T-cell (primary cell): ENCODE data around the gene KRTAP5-3. TPM values are rescaled to one million over a fixed set of nuclear protein-coding genes. Genes with fewer than 3 reads are reported as not detected.

Experiments
- ATAC-seq, 4 experiments: fragments of 200-7000 bp in 3 of 4; fragments of 150-1000 bp in 1 of 4; cut with Tn5 transposase; replicated peaks in 1 of 4; 1 replicate in 3 of 4; 2 replicates in 1 of 4; pipeline ENCODE4 v1.10.0; 2021; ENCODE audit warnings: moderate library complexity in 3 of 4, mild to moderate bottlenecking in 2 of 4, moderate number of reproducible peaks in 1 of 4
- CTCF ChIA-PET, 2 donors: fragments of 300-600 bp; sonication (Branson Sonifier 250); formaldehyde crosslinking; loops; one replicate each; lab custom pipeline; 2022; ENCODE audit warnings: antibody characterized with exemption in 2 of 2; lab: Charles Lee
- POLR2A ChIA-PET, 2 donors: fragments of 300-600 bp; sonication (Branson Sonifier 250); formaldehyde crosslinking; loops; one replicate each; lab custom pipeline; 2022; ENCODE audit warnings: antibody characterized with exemption in 2 of 2; lab: Charles Lee
- DNase-seq, 35 experiments: peaks; one replicate each; pipeline versions ENCODE4 v3.0.0 to v3.0.0-alpha.2; 2013 to 2023
- H3K27ac ChIP-seq: one replicate; pipeline ENCODE4 v1.5.1; 2013; ENCODE audit warnings: low read length
- H3K27me3 ChIP-seq, 2 experiments: replicated peaks in 1 of 2; 1 replicate in 1 of 2; 2 replicates in 1 of 2; pipeline versions ENCODE4 v1.6.1 to v1.7.0; 2013; ENCODE audit warnings: low read length in 1 of 2, mixed read lengths in 1 of 2; ENCODE audit not compliant: control insufficient read depth in 2 of 2, insufficient read depth in 2 of 2; ENCODE audit errors: extremely low read depth in 1 of 2
- H3K36me3 ChIP-seq, 2 donors: 1 replicate in 1 of 2; 2 replicates in 1 of 2; pipeline versions ENCODE4 v1.6.1 to v1.7.0; 2013; ENCODE audit warnings: low read length in 1 of 2; ENCODE audit not compliant: control insufficient read depth in 2 of 2, insufficient read depth in 1 of 2; ENCODE audit errors: extremely low read depth in 1 of 2
- H3K4me1 ChIP-seq, 2 experiments: 1 replicate in 1 of 2; 2 replicates in 1 of 2; pipeline versions ENCODE4 v1.6.1 to v1.7.0; 2013; ENCODE audit warnings: low read length in 2 of 2, mixed read lengths in 1 of 2; ENCODE audit not compliant: insufficient read depth in 2 of 2, control insufficient read depth in 1 of 2; ENCODE audit errors: extremely low read depth in 1 of 2
- H3K4me3 ChIP-seq, 2 donors: 1 replicate in 1 of 2; 2 replicates in 1 of 2; pipeline versions ENCODE4 v1.5.1 to v1.7.0; 2013; ENCODE audit warnings: mild to moderate bottlenecking in 2 of 2, low read length in 1 of 2, moderate library complexity in 1 of 2; ENCODE audit not compliant: control insufficient read depth in 1 of 2; ENCODE audit errors: extremely low read depth in 1 of 2
- H3K9me3 ChIP-seq: 2 replicates; pipeline ENCODE4 v1.7.0; 2013
- H3K27ac Mint-ChIP-seq, 2 donors: one replicate each; pipeline ENCODE4 v1.8.0; 2020 to 2021; ENCODE audit warnings: mild to moderate bottlenecking in 2 of 2, mixed read lengths in 2 of 2
- H3K27me3 Mint-ChIP-seq, 2 donors: one replicate each; pipeline ENCODE4 v1.8.0; 2021 to 2022; ENCODE audit warnings: mixed read lengths in 2 of 2
- H3K36me3 Mint-ChIP-seq: one replicate; pipeline ENCODE4 v1.8.0; 2021; ENCODE audit warnings: mixed read lengths
- H3K4me1 Mint-ChIP-seq, 3 donors: one replicate each; pipeline ENCODE4 v1.8.0; 2020 to 2022; ENCODE audit warnings: mixed read lengths in 3 of 3, mild to moderate bottlenecking in 1 of 3
- H3K4me3 Mint-ChIP-seq, 3 donors: one replicate each; pipeline ENCODE4 v1.8.0; 2020 to 2022; ENCODE audit warnings: mild to moderate bottlenecking in 3 of 3, mixed read lengths in 3 of 3, moderate library complexity in 3 of 3
- H3K9me3 Mint-ChIP-seq, 3 donors: one replicate each; pipeline ENCODE4 v1.8.0; 2020 to 2022; ENCODE audit warnings: mixed read lengths in 3 of 3
- WGBS: methylation state at CpG from one replicate; pipeline ENCODE4 v1.1.5; 2013; ENCODE audit warnings: missing lambda C conversion rate; ENCODE audit not compliant: insufficient coverage; 5-methylcytosine and 5-hydroxymethylcytosine counted together
- total RNA-seq, 35 experiments: library from RNA in 6 of 35; stranded (reverse) in 6 of 35; fragments of 120-200 nt in 1 of 35; gene quantifications; one replicate each; pipeline versions ENCODE4 v1.2.1 to v1.2.4 and lab custom pipeline; 2013 to 2026

Gene KRTAP5-3
- total RNA-seq, 5 donors from 2014 or later (not counting 1 experiment from before 2014, with no cell fraction given), result not detected

DNA sequence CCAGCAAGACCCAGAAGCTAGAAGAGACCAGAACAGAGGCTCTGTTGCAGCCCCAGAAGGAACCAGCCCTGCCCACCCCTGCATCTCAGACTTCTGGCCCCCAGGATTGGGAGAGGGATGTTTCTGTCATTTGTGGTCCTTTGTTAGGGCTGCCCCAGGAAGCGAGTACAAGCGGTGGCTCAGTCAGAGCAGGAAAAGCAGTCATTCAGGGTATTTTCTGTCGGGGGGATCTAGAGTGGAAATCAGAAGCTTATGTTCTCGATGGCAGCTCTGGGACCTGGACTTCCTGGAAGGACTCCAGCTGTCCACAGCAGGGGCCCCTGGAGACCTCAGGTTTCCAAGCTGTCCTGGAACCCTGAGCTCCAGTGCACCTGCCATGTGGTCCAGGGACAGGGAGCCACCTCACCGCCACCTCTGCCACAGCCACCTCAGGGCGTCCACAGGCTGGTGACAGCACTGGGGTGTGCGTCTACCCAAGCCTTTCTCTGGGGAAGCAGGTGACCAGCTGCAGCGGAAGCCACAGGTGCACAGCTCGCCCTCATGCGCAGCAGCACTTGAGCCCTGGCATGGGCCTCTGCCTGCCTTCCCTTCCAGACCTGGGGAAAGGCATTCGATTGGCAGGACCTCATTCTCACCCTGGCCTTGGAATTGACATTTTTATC lies 23.9 kb upstream of the KRTAP5-3 start:
- Histone ChIP-seq H3K4me3 (no peak overlapping the region), H3K4me1 (peaks cover 0 to 15% of the 10 kb centered on the region in 2 experiments), H3K9me3 (no peaks in the 10 kb centered on the region), H3K27ac (no peak overlapping the region), H3K36me3 (no peaks in the 10 kb centered on the region), H3K27me3 (peaks cover 0 to 54% of the 10 kb centered on the region in 2 experiments)
- DNase-seq, result no peak
- Mint-ChIP-seq H3K4me1 (peaks cover 7 to 15% (median 10%) of the 10 kb centered on the region in 3 donors), H3K4me3 (peak overlapping the region in 1 of 3 donors; percentile 31), H3K27ac (no peak overlapping the region), H3K27me3 (peaks cover 15 to 57% of the 10 kb centered on the region in 2 donors), H3K9me3 (no peaks in the 10 kb centered on the region), H3K36me3 (no peaks in the 10 kb centered on the region)
- CTCF ChIA-PET, result interaction anchor here in 1 of 2 donors (0.6 kb wide), 1 partner anchor 13 kb away, joined by 3 read pairs; no protein-coding TSS in a partner anchor
- POLR2A ChIA-PET, result no interaction called here
- ATAC-seq, result no peak
- WGBS, result 46% methylated on average over 10 of the region's 11 CpGs

DNA sequence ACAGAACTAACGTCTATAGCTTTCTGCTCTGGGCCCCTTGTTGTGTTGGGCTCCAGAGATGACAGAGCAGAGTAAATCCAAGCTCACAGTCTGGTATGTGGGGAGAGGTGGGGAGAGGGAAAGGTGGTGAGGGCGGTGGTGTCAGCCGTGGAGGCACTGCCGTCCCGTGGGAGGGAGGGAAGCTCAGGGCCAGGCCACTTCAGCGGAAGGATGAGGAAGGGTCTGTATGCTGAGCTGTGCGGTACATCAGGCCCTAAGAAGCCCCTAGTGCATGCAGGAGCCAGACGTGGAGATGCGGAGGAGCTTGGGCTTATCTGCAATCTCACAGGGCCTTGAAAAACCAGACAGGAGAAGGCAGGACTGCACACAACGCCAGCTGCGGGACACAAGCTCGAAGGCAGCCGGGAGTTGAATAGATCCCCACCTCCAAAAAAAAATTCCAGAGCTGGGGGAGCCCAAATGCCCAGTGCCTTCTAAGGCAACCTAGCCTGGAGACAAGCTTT lies 22.9 kb upstream of the KRTAP5-3 start:
- Mint-ChIP-seq H3K36me3 (no peaks in the 10 kb centered on the region), H3K4me1 (peaks cover 7 to 15% (median 10%) of the 10 kb centered on the region in 3 donors), H3K27ac (no peak overlapping the region), H3K27me3 (peaks cover 15 to 54% of the 10 kb centered on the region in 2 donors), H3K9me3 (no peaks in the 10 kb centered on the region), H3K4me3 (no peak overlapping the region)
- CTCF ChIA-PET, result interaction anchor here in 1 of 2 donors (0.7 kb wide), 1 partner anchor 8 kb away, joined by 3 read pairs; no protein-coding TSS in a partner anchor
- peaks cover 0 to 55% of the 10 kb centered on the region in 2 experiments for H3K27me3 ChIP-seq
- ATAC-seq (no peak), DNase-seq (no peak)
- H3K9me3 ChIP-seq, result no peaks in the 10 kb centered on the region
- POLR2A ChIA-PET, result interaction anchor here in 1 of 2 donors (0.6 kb wide), 1 partner anchor 15 kb away, joined by 8 read pairs; no protein-coding TSS in a partner anchor
- WGBS, result 82% methylated on average over 11 of the region's 13 CpGs
- no peaks in the 10 kb centered on the region for H3K36me3 ChIP-seq
- H3K4me1 ChIP-seq, result peaks cover 0 to 15% of the 10 kb centered on the region in 2 experiments
- no peak overlapping the region for H3K4me3 ChIP-seq
- H3K27ac ChIP-seq, result no peak overlapping the region

DNA sequence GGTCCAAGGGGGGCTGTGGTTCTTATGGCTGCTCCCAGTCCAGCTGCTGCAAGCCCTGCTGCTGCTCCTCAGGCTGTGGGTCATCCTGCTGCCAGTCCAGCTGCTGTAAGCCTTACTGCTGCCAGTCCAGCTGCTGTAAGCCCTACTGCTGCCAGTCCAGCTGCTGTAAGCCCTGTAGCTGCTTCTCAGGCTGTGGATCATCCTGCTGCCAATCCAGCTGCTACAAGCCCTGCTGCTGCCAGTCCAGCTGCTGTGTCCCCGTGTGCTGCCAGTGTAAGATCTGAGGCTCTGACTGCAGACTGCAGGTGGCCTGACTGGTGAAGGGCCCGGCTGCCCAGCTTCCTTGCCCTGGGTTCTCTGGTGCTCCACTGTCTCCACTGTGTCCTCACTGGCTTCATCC lies 22.0 kb upstream of the KRTAP5-3 start:
- Mint-ChIP-seq H3K27me3 (peaks cover 11 to 47% of the 10 kb centered on the region in 2 donors), H3K4me3 (no peak overlapping the region), H3K4me1 (peaks cover 7 to 10% (median 10%) of the 10 kb centered on the region in 3 donors), H3K27ac (no peak overlapping the region), H3K9me3 (no peaks in the 10 kb centered on the region), H3K36me3 (no peaks in the 10 kb centered on the region)
- ATAC-seq (no peak), DNase-seq (no peak)
- Histone ChIP-seq H3K9me3 (no peaks in the 10 kb centered on the region), H3K4me1 (peaks cover 0 to 15% of the 10 kb centered on the region in 2 experiments), H3K27me3 (peaks cover 0 to 55% of the 10 kb centered on the region in 2 experiments), H3K4me3 (no peak overlapping the region), H3K27ac (no peak overlapping the region), H3K36me3 (no peaks in the 10 kb centered on the region)
- WGBS, result 62% methylated on average over 2 of the region's 2 CpGs
- CTCF ChIA-PET, result interaction anchor here in 1 of 2 donors (0.7 kb wide), 2 partner anchors 9 to 55 kb away, joined by 3 read pairs; no protein-coding TSS in a partner anchor
- POLR2A ChIA-PET, result no interaction called here

GRCh38 chr11:1629326-1630185 lies 21.3 kb upstream of the KRTAP5-3 start, which contains the start of gene KRTAP5-5:
KRTAP5-5 (plus strand) TSS chr11:1629775; CDS start chr11:1629841, 66 bp downstream.
- H3K27me3 ChIP-seq, result peaks cover 2 to 55% of the 10 kb centered on the region in 2 experiments
- ChIA-PET CTCF (interaction anchor here in 1 of 2 donors (0.6 to 0.7 kb wide), 2 partner anchors 54 to 463 kb away, joined by 3 read pairs; no protein-coding TSS in a partner anchor), POLR2A (no interaction called here)
- no peak within 1 kb of the TSS for H3K27ac Mint-ChIP-seq
- no peaks in the 10 kb centered on the region for H3K36me3 ChIP-seq
- H3K4me1 ChIP-seq, result peaks cover 0 to 15% of the 10 kb centered on the region in 2 experiments
- no peak within 1 kb of the TSS for H3K27ac ChIP-seq
- H3K9me3 Mint-ChIP-seq, result no peaks in the 10 kb centered on the region
- ATAC-seq (no peak), DNase-seq (no peak)
- peak within 1 kb of the TSS in 1 of 3 donors; percentile 2 for H3K4me3 Mint-ChIP-seq
- no peak within 1 kb of the TSS for H3K4me3 ChIP-seq
- H3K4me1 Mint-ChIP-seq, result peaks cover 7 to 10% (median 10%) of the 10 kb centered on the region in 3 donors
- H3K9me3 ChIP-seq, result no peaks in the 10 kb centered on the region
- WGBS, result 69% methylated on average over 18 of the region's 26 CpGs
- no peaks in the 10 kb centered on the region for H3K36me3 Mint-ChIP-seq
- H3K27me3 Mint-ChIP-seq, result peaks cover 11 to 41% of the 10 kb centered on the region in 2 donors

DNA sequence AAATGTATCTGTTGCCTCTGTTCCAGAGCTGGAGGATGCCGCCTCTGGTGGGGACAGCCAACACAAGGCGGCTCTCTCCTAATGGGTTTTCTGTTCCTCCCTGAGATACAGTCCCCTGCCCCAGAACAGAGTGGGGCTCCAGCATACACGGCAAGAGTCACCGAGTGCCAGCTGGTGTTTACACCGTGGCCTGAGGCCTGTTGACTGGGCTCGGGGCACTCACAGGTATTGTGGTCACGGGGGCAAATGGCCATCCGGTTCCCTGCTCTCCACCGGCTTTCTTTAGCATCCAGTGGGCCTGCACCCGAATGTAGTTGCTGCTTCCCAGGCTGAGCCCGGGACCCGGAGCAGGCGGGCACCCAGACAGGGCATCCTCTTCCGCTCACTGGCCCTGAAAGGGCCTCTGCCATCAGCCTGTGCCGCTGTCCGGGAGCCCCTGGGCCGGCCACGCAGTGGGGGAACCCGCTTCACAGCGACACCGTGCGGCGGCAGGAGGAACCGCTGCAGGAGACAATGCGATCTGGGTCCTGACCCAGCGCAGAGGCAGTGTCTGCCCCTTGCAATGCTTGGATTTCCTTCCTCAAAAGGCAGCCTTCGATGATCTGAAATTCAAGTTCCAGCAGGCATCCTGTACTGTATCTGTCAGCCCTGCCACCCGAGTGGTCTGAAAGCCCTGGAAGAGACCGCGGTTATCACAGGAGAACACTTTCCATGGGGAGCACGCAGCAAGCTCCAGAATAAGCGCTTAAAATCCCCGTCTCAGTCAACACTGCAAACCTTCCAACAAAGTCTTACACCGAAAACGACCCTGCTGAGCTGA lies 20.5 kb upstream of the KRTAP5-3 start:
- ATAC-seq (peak; percentile 78 to 90 (median 86)), DNase-seq (peak in 32 of 35 experiments; percentile 19 to 75 (median 47))
- H3K36me3 ChIP-seq, result no peaks in the 10 kb centered on the region
- ChIA-PET CTCF (interaction anchor here in 1 of 2 donors (1.2 kb wide), 1 partner anchor 11 kb away, joined by 4 read pairs; no protein-coding TSS in a partner anchor), POLR2A (no interaction called here)
- H3K27ac Mint-ChIP-seq, result no peak overlapping the region
- peaks cover 11 to 32% of the 10 kb centered on the region in 2 donors for H3K27me3 Mint-ChIP-seq
- no peaks in the 10 kb centered on the region for H3K36me3 Mint-ChIP-seq
- H3K27me3 ChIP-seq, result peaks cover 2 to 49% of the 10 kb centered on the region in 2 experiments
- H3K9me3 ChIP-seq, result no peaks in the 10 kb centered on the region
- H3K27ac ChIP-seq, result no peak overlapping the region
- 19% methylated on average over 35 of the region's 35 CpGs for WGBS
- peaks cover 0 to 15% of the 10 kb centered on the region in 2 experiments for H3K4me1 ChIP-seq
- H3K4me3 Mint-ChIP-seq, result peak overlapping the region in 1 of 3 donors; percentile 2
- peaks cover 7 to 10% (median 10%) of the 10 kb centered on the region in 3 donors for H3K4me1 Mint-ChIP-seq
- H3K4me3 ChIP-seq, result no peak overlapping the region
- no peaks in the 10 kb centered on the region for H3K9me3 Mint-ChIP-seq
